HEK293T (cell line): ENCODE data around the gene ATP6V0C.

ENCODE experiments used
- ELF4 ChIP-seq: fragments of 450-650 bp; IDR thresholded peaks from 2 replicates; pipeline ENCODE4 v1.6.1; 2017; ENCODE audit warnings: antibody characterized with exemption
- FOXA1 ChIP-seq: fragments of 450-650 bp; IDR thresholded peaks from 2 replicates; pipeline ENCODE4 v1.6.1; 2016; ENCODE audit warnings: mild to moderate bottlenecking
- FOXK2 ChIP-seq: fragments of 450-650 bp; IDR thresholded peaks from 2 replicates; pipeline ENCODE4 v1.6.1; 2016; ENCODE audit warnings: mild to moderate bottlenecking
- SP1 ChIP-seq: fragments of 450-650 bp; IDR thresholded peaks from 2 replicates; pipeline ENCODE4 v1.6.1; 2017
- TARDBP ChIP-seq: fragments of 450-650 bp; IDR thresholded peaks from 2 replicates; pipeline ENCODE4 v1.6.1; 2016

- TF ChIP-seq ELF4 (no peak), TARDBP (no peak), SP1 (no peak), FOXK2 (no peak), FOXA1 (no peak)
Measured at GRCh38 chr16:2514333-2515179, 804 bp downstream of the ATP6V0C start.
